ENCODE measurements around the gene OCIAD1.
A peak's percentile ranks its signal among the peaks of the same experiment; 100 is the strongest.
"Not testable (repeated sequence)": the region's sequence is repeated elsewhere in the genome, so short reads cannot be mapped to it uniquely, and the experiment has no call there.

Gene OCIAD1

DNA sequence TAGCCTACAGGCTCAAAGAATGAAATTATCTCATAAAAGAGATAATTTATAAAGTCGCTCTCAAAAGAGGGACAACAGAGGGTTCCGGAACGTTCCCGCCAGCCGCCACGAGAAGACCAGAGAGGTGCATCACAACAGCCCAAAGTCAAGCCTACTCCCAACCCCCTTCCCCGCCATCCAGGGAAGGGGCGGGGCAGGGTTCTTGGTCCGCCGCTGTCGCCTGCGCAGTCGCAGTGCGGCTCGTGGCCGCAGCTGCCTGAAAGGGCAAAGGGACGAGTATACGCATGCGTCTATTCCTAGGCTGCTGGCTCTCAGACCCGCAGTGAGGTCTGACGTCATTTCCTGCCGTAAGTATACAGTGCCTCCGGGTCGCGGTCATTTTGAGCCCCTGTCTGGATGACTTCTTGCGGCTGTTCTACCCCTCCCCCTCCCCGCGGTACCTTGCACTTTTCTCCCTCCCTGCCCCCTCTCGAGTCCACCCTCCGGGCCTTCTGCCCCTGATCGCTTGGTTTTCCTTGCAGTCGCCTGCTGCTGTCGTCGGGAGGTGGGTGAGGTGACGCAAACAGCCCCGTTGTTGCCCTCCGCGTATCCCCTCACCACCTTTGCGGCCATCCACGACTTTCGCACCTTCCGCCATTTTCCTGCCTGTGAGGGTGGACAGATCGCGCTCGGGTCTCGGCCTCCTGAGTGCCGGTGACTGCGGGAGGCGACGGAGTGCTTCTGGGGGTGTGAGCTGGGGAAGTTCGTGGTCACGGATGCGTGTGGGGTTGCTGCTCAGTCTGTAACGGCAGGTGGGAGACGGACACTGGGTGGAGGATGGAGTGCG, at the start of gene OCIAD1:
Gene OCIAD1, plus strand, starts transcription at position 383 of the 826 bp plus-strand sequence. CDS start 1,537 bp downstream, outside the sequence.
- DNase-seq (ENCODE audit: low read depth, low spot score), result peak; percentile 99

DNA sequence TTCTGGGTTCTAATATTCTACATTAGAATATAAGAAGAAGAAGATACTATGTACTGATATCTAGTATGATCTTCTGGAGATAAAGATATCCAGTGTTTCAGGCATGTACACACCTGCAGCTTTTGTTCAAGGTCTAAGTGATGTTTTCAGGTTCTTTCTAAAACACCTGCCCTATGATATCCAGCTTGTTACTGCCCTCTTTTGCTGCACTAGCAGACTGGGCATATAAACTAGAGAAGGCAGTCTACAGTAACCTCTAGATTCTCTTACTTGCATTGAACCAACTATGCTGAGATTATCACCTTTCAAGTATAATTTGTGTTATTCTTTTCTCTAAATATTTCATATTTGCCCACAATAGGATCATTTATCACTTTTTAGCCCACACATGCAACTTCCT, 48.9 kb upstream of the OCIAD1 start:
- no peak for DNase-seq (ENCODE audit: low read depth, low spot score)

GRCh38 chr4:48785302-48785701, 45.6 kb upstream of the OCIAD1 start:
- no peak for DNase-seq (ENCODE audit: low read depth, low spot score)

GRCh38 chr4:48786549-48786948, 44.3 kb upstream of the OCIAD1 start:
- no peak for DNase-seq (ENCODE audit: low read depth, low spot score)

- DNase-seq (ENCODE audit: low read depth, low spot score), result no peak
Observed at GRCh38 chr4:48787056-48787455, 43.8 kb upstream of the OCIAD1 start.

DNA sequence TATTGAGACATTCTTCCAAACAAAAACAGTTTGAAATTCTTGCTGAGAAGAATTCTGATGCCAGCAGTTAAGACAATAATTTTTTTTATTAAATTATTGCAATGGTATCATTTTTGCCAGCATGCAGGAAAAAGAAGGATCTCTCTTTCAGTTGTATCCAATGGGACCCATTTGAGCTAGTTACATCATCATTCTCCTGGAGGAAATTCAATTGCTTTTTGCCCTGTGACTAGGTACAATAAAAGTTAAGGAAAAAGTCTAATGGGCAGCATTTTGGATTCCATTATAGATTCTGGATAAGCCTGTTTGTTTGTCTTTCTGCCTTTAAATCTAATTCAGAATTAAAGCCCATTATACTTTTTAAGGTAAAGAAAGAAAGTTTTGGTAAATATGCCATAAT, 40.3 kb upstream of the OCIAD1 start:
- no peak for DNase-seq (ENCODE audit: low read depth, low spot score)

DNA sequence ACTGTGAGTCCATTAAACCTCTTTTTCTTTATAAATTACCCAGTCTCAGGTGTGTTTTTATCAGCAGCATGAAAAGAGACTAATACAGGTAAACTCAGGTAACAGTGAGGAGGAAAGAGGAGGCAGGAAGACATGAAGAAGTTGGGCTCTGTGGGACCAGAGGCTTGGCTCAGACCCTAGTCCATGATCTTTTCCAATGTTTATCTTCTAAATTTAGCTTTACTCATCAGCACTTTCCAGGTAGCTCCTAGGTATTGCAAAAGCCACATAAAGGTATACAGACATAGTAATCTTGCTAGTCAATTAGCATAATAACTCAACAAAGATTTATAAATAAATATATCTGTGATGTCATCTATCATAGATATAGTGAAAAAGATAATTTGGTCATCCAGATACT, 39.6 kb upstream of the OCIAD1 start:
- no peak for DNase-seq (ENCODE audit: low read depth, low spot score)

- DNase-seq (ENCODE audit: low read depth, low spot score), result no peak
Observed at GRCh38 chr4:48792348-48793006, 38.4 kb upstream of the OCIAD1 start.

DNA sequence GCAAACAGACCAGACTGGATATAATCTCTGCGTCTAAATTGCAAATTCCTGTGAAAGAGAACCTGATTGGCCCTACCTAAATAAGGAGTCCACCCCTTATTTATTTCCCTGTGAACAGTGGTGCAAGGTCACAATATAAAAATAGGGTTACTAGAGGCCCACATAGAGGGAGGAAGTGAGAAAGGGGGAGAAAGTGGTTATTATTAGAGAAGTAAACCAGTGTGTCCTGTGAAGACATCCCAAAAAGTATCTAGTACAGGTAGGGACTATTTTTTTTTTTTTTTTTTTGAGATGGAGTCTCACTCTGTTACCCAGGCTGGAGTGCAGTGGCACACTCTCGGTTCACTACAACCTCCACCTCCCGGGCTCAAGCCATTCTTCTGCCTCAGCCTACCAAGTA, 35.8 kb upstream of the OCIAD1 start:
- DNase-seq (ENCODE audit: low read depth, low spot score), result no peak

DNA sequence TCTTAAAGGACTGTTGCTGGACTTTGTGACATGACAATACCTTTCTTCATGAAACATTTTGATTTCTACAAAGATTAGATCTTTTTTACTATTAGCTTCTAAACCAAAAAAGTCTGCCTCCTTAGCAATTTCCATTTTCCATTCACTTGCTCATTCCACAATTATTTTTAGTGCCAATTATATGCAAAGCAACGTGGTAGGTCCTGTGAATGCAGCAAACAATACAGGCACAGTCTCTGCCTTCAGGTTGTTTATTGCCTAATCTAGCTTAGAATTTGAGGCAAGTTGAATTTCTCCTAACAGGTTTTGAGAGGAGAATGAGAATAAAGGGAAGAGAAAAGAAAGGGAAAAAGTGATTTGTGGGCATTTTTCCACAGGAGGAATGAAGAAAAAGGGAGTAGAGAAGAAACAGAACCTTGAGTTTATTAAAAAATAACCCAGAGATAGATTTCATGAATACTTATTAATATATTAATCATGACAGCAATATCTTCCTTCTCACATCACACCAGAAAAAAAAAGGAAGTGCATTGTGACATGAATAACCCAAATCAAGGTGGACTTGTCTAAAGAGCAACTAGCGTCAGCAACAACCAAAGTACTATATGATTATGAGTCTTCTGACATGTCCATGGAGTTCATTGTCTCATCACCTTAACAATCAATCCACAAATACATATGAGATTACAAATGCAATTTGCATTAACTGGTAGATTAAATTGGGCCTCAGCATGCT, 34.5 kb upstream of the OCIAD1 start:
- DNase-seq (ENCODE audit: low read depth, low spot score), result no peak

- DNase-seq (ENCODE audit: low read depth, low spot score), result no peak
Observed at GRCh38 chr4:48796927-48797679, 33.8 kb upstream of the OCIAD1 start.

GRCh38 chr4:48798117-48798516, 32.8 kb upstream of the OCIAD1 start:
- DNase-seq (ENCODE audit: low read depth, low spot score), result no peak

GRCh38 chr4:48799157-48799556, 31.7 kb upstream of the OCIAD1 start:
- peak; percentile 29 for DNase-seq (ENCODE audit: low read depth, low spot score)

DNA sequence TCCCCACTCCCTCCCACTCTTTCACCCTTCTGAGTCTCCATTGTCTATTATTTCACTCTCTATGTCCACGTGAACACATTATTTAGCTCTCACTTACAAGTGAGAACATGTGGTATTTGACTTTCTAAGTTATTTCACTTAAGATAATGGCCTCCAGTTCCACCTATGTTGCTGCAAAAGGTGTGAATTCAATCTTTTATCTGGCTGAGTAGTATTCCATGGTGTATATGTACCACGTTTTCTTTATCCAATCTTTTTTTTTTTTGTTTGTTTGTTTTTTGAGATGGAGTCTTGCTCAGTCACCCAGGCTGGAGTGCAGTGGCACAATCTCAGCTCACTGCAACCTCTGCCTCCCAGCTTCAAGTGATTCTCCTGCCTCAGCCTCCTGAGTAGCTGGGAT, 30.7 kb upstream of the OCIAD1 start:
- not testable (repeated sequence) for DNase-seq (ENCODE audit: low read depth, low spot score)

DNA sequence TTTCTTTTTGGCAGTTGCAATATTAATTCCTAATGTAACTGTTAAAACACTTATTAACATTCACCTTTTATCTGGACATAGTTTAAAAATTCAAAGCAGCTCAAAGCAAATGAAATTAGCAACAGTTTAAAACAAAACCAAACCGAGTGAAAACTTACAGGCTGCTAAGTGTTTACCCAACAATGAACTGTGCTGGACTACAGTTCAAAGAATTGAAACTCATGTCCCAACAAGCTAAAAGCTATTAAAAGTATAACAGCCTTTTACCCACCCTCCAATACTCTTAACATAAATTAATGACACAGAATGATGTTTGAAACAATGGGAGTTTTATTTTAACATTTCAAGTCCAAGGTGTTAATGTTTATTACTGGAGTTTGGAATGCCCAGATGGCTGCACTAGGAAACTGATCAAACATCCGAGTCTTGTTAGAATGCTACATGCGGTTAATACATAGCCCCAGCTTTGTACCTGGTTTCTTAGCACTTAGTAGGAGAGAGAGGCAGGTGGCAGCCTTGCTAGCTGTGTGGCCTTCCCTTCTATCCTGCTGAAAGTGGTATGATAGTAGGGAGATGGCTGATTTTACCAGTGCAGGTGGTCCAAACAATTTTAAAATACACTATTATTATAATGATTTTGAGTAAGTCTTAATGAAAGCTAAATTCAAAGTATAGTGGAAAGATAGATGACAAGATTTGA, 29.7 kb upstream of the OCIAD1 start:
- no peak for DNase-seq (ENCODE audit: low read depth, low spot score)

DNA sequence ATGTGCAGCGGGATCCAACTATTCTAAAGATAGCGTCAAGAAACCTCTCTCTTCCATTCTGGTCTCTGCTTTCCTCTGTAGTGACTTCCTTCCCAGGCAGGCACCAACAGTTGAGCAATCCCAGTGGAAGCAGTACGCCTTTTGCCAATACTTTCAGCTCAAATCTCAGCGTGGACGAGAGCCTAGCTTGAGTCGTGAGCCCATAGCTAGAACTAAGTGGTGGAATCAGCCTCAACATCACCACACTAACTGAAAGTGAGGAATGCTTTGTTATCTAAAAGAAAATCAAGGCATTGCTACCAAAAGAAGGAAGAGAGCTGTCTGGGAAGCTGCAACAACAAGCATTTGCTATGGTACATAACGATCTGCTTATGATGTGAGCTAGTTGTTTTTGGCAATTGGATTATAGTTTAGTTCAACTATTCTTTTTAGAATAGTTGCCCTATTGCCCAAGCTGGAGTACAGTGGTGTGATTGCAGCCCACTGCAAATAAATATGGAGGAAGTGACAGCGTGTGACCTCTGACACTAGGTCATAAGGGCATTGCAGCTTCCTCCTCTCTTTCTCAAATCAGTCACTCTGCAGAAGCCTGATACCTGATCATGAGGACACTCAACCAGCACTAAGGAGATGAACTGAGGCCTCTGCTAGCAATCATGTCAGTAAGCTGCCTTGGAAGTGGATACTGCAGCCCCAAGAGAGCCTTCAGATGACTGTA, 26.1 kb upstream of the OCIAD1 start:
- no peak for DNase-seq (ENCODE audit: low read depth, low spot score)

- no peak for DNase-seq (ENCODE audit: low read depth, low spot score)
Observed at GRCh38 chr4:48812866-48813265, 18.0 kb upstream of the OCIAD1 start.

DNA sequence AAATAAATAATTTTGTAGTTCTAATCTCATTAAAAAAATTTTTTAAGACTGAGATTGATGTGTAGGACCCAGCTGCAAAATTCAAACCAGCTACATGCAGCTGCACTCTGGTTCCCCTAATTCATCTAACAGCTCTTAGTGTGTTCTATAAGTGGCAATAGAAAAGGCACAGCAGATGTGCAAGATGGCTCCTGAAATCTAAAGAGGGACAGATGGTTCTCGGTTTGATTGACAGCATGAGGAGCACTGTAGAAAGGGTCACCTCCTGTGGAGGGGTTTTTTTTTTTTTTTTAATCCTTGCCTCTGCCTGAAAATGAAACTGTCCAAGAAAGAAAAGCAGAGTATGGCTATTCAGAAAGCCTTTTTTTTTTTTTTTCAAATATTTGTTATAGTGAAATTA, 16.9 kb upstream of the OCIAD1 start:
- DNase-seq (ENCODE audit: low read depth, low spot score), result no peak

DNA sequence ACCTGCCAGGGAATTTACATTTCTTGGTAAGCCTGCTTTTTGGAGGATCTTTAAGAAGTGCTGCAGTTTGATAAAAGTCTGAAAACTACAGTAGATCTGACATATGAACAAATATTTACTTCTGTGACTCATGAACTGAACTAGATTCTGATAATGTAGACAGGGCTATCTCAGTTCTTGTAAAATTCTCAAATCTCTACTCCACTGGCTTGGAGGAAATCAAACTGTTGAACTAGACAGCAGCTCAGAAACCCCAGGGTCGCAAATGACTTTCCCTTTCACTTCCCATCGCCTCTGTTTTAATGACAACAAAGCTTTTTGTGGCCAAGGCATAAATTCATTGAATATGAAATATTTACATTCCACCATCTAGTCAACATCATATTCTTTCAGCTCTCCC, 15.4 kb upstream of the OCIAD1 start:
- no peak for DNase-seq (ENCODE audit: low read depth, low spot score)

DNA sequence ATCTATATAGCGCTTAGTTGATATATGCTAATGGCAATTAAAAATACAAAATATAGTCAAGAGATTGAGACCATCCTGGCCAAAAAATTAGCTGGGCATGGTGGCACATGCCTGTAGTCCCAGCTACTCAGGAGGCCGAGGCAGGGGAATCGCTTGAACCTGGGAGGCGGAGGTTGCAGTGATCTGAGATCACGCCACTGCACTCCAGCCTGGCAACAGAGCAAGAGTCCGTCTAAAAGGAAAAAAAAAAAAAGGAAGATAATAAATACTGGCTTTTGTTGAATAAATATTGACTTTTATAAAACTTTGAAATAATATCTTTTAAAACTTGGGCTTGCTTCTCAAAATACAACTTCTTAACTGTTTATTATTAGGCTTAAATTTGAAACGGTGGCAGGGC, 14.6 kb upstream of the OCIAD1 start:
- not testable (repeated sequence) for DNase-seq (ENCODE audit: low read depth, low spot score)
